K562 (cell line): ENCODE results near the gene ESPL1. TPM values are rescaled to one million over a fixed set of nuclear protein-coding genes. Genes with fewer than 3 reads are reported as not detected.

Experiments used
- ATAC-seq: fragments of 200-7000 bp; cut with Tn5 transposase; 3 replicates; pipeline ENCODE4 v1.9.1; 2020; ENCODE audit warnings: moderate library complexity
- BruUV-seq: library from RNA; stranded (reverse); fragments of 400-500 nt; replicated peaks from 2 replicates; lab custom pipeline; 2021; lab: Mats Ljungman, UMichigan
- CTCF ChIA-PET: fragments of 300-600 bp; formaldehyde crosslinking; extraction: SDS; loops from one replicate; lab custom pipeline; 2021; ENCODE audit warnings: low intra/inter-chr PET ratio; lab: Yijun Ruan, JAX
- POLR2A ChIA-PET: fragments of 300-600, 350-650 bp; sonication (Branson Sonifier 250); formaldehyde crosslinking; extraction: SDS; loops from one replicate; lab custom pipeline; 2021; ENCODE audit warnings: antibody characterized with exemption, inconsistent platforms; lab: Yijun Ruan, JAX
- DNase-seq, 4 experiments: peaks; one replicate each; pipeline versions ENCODE4 v3.0.0 to v3.0.0-alpha.2; 2011 to 2018; ENCODE audit warnings: low spot score in 3 of 4, mixed read lengths in 3 of 4; ENCODE audit errors: extremely low read depth in 1 of 4
- FAIRE-seq: peaks from 2 replicates; lab custom pipeline; 2011; peaks lifted over from hg19 to GRCh38; lab: Jason Lieb, UNC
- H2AFZ ChIP-seq: 2 replicates; pipeline ENCODE4 v1.6.0; 2011; ENCODE audit warnings: low read depth, low read length, control low read depth, inconsistent platforms
- H3K27ac ChIP-seq: fragments of 200-600 bp; 3 replicates; pipeline ENCODE4 v1.8.0; 2011; ENCODE audit warnings: low read depth, mild to moderate bottlenecking, control low read depth, inconsistent platforms, low read length, moderate library complexity, mixed read lengths; ENCODE audit errors: extremely low read depth
- H3K27me3 ChIP-seq, 2 experiments: fragments of 300-600 bp in 1 of 2; 2 replicates in 1 of 2; 3 replicates in 1 of 2; pipeline versions ENCODE4 v1.6.0 to v1.8.0; 2011; ENCODE audit warnings: inconsistent platforms in 2 of 2, low read length in 2 of 2, mild to moderate bottlenecking in 1 of 2, mixed read lengths in 1 of 2, moderate library complexity in 1 of 2; ENCODE audit not compliant: control insufficient read depth in 2 of 2, insufficient read depth in 2 of 2
- H3K36me3 ChIP-seq: fragments of 300-600 bp; 3 replicates; pipeline ENCODE4 v1.8.0; 2011; ENCODE audit warnings: mild to moderate bottlenecking, low read length, inconsistent platforms; ENCODE audit not compliant: control insufficient read depth, insufficient read depth
- H3K4me1 ChIP-seq, 2 experiments: fragments of 200-600 bp in 1 of 2; replicated peaks in 1 of 2; 2 replicates in 1 of 2; 3 replicates in 1 of 2; pipeline versions ENCODE4 v1.5.1 to v1.8.0; 2011; ENCODE audit warnings: inconsistent platforms in 2 of 2, low read length in 2 of 2, mild to moderate bottlenecking in 1 of 2, mixed read lengths in 1 of 2, moderate library complexity in 1 of 2; ENCODE audit not compliant: control insufficient read depth in 2 of 2, insufficient read depth in 2 of 2
- H3K4me2 ChIP-seq: 2 replicates; pipeline ENCODE4 v1.6.1; 2011; ENCODE audit warnings: low read length, control low read depth, inconsistent platforms, mixed read lengths; ENCODE audit not compliant: insufficient read depth
- H3K4me3 ChIP-seq: fragments of 200-600 bp; sonication (generic), shearing (Covaris generic); 2 replicates; pipeline ENCODE4 v1.5.1; 2016; ENCODE audit warnings: control low read depth, inconsistent platforms
- H3K79me2 ChIP-seq: fragments of 200-600 bp; 3 replicates; pipeline ENCODE4 v1.8.0; 2011; ENCODE audit warnings: low read length, inconsistent platforms; ENCODE audit not compliant: control insufficient read depth, insufficient read depth
- H3K9ac ChIP-seq, 2 experiments: 2 replicates each; pipeline versions ENCODE4 v1.6.0 to v1.6.1; 2011; ENCODE audit warnings: low read depth in 2 of 2, low read length in 2 of 2, control low read depth in 1 of 2, inconsistent platforms in 1 of 2, mild to moderate bottlenecking in 1 of 2, mixed read lengths in 1 of 2; ENCODE audit not compliant: insufficient read depth in 1 of 2
- H3K9me1 ChIP-seq: one replicate; pipeline ENCODE4 v1.6.0; 2011; ENCODE audit warnings: inconsistent platforms, mild to moderate bottlenecking, low read length, moderate library complexity; ENCODE audit not compliant: control insufficient read depth, insufficient read depth
- H3K9me3 ChIP-seq: replicated peaks from 2 replicates; pipeline ENCODE4 v1.5.1; 2011; ENCODE audit warnings: low read depth, low read length, inconsistent platforms; ENCODE audit not compliant: control insufficient read depth, insufficient read depth
- H4K20me1 ChIP-seq: replicated peaks from 2 replicates; pipeline ENCODE4 v1.6.1; 2011; ENCODE audit warnings: low read length, inconsistent platforms, mixed read lengths; ENCODE audit not compliant: control insufficient read depth, insufficient read depth
- CBX2 ChIP-seq: fragments of 200-600 bp; sonication (generic); IDR thresholded peaks from one replicate; pipeline ENCODE4 v1.6.1; 2012; ENCODE audit warnings: mild to moderate bottlenecking, low read length, inconsistent platforms; ENCODE audit not compliant: insufficient read depth, poor library complexity, severe bottlenecking
- KDM1A ChIP-seq, 2 experiments: fragments of 450-650 bp; IDR thresholded peaks; 2 replicates each; pipeline ENCODE4 v1.6.1; 2016; ENCODE audit warnings: mild to moderate bottlenecking in 2 of 2
- KDM5B ChIP-seq: fragments of 200-600 bp; sonication (generic); IDR thresholded peaks from 2 replicates; pipeline ENCODE4 v1.6.1; 2012; ENCODE audit warnings: low read depth, mild to moderate bottlenecking, moderate library complexity, low read length, control low read depth, inconsistent platforms; ENCODE audit not compliant: insufficient replicate concordance
- MAX ChIP-seq: sonication (generic); formaldehyde crosslinking; IDR thresholded peaks from 2 replicates; pipeline ENCODE4 v1.9.0; 2022; ENCODE audit warnings: mild to moderate bottlenecking, missing genetic modification reagents
- NCOR1 ChIP-seq: fragments of 450-650 bp; IDR thresholded peaks from 2 replicates; pipeline ENCODE4 v1.6.1; 2016; ENCODE audit warnings: mild to moderate bottlenecking, moderate library complexity
- PPARD ChIP-seq: fragments of 250-450 bp; sonication (Bioruptor Pico); IDR thresholded peaks from 2 replicates; pipeline ENCODE4 v1.8.0; 2022; ENCODE audit warnings: inconsistent platforms, mild to moderate bottlenecking, moderate library complexity
- RBM39 ChIP-seq: fragments of 200-400 bp; formaldehyde crosslinking; optimal IDR thresholded peaks from 2 replicates; pipeline ENCODE3; 2018; ENCODE audit warnings: low read depth, low read length
- TBP ChIP-seq: optimal IDR thresholded peaks from 2 replicates; pipeline ENCODE3; 2011; ENCODE audit warnings: low read depth, low read length, improper control_type of control experiment
- XRCC4 ChIP-seq: IDR thresholded peaks from one replicate; pipeline ENCODE4 v1.6.1; 2011; ENCODE audit not compliant: insufficient read depth, insufficient read length; ENCODE audit errors: extremely low read depth
- ZKSCAN1 ChIP-seq: fragments of 150-350 bp; IDR thresholded peaks from 2 replicates; pipeline ENCODE4 v1.6.1; 2016; ENCODE audit warnings: low read depth, low read length
- WGBS: fragments of 100-300 bp; shearing (Covaris generic); methylation state at CpG from one replicate; pipeline ENCODE4 v1.1.6; 2016; ENCODE audit warnings: low coverage, mixed read lengths; ENCODE audit not compliant: insufficient coverage; ENCODE audit errors: missing lambda C conversion rate; 5-methylcytosine and 5-hydroxymethylcytosine counted together
- in situ Hi-C: fragments of 300-500 bp; cut with MboI; formaldehyde crosslinking; loops from 4 replicates; pipeline ENCODE4 v1.15.0; 2018; ENCODE audit warnings: inconsistent platforms, mixed read lengths
- intact Hi-C: fragments of 100-400 bp; cut with micrococcal nuclease; formaldehyde crosslinking; loops from 2 replicates; pipeline ENCODE4 v1.14.2; 2022
- polyA plus RNA-seq, 8 experiments: library from polyadenylated mRNA; depleted of rRNA in 4 of 8; stranded (reverse) in 5 of 8; unstranded in 3 of 8; fragments of >200 nt; fragmentation: Nextera tagmentation in 2 of 8; fragmentation: Illumina TruSeq in 1 of 8; extraction: Ambion mirVana in 2 of 8; extraction: Trizol in 1 of 8; gene quantifications; 2 replicates each; pipeline versions ENCODE4 v1.2.1 to v1.2.3, GENCODE V29; 2011 to 2014; ENCODE audit warnings: inconsistent platforms in 1 of 8, missing spikeins in 1 of 8
- total RNA-seq, 7 experiments: library from RNA; depleted of rRNA in 6 of 7; stranded (reverse); fragments of >200 nt in 6 of 7; fragmentation: Illumina TruSeq in 2 of 7; extraction: Trizol in 2 of 7; gene quantifications; 2 replicates each; pipeline versions ENCODE4 v1.2.1 to v1.2.3, GENCODE V29; 2011 to 2021; ENCODE audit warnings: low replicate concordance in 1 of 7
- TF ChIP-seq, protein P1 (sequence below), 2 experiments: IDR thresholded peaks; 2 replicates each; pipeline ENCODE4 v1.6.1; 2011; ENCODE audit warnings: borderline replicate concordance in 1 of 2, control low read depth in 1 of 2, low read depth in 1 of 2, low read length in 1 of 2, mild to moderate bottlenecking in 1 of 2, mixed read lengths in 1 of 2, moderate library complexity in 1 of 2; ENCODE audit not compliant: insufficient read depth in 1 of 2, insufficient read length in 1 of 2, poor library complexity in 1 of 2, severe bottlenecking in 1 of 2; ENCODE audit errors: extremely low read depth in 1 of 2

Gene ESPL1
- total and polyA plus RNA-seq, 9 of the 15 experiments (the other 6 are each of a cell fraction or from before 2014, with no cell fraction given): 1.2 to 55.0 (median 18.7) TPM

- no peak for DNase-seq
- ATAC-seq: no peak
- Histone ChIP-seq H2AFZ (peak overlapping the region; percentile 26; the same call in 1 of the 2 replicates), H3K9me1 (no peaks in the 10 kb centered on the region), H3K79me2 (no peaks in the 10 kb centered on the region), H4K20me1 (no peaks in the 10 kb centered on the region), H3K4me3 (no peak overlapping the region), H3K4me2 (no peak overlapping the region), H3K9ac (peak overlapping the region in 1 of 2 experiments; percentile 48; a peak in 2 of 4 replicates), H3K4me1 (peaks cover 13 to 27% of the 10 kb centered on the region in 2 experiments), H3K36me3 (no peaks in the 10 kb centered on the region), H3K27ac (no peak overlapping the region), H3K9me3 (no peaks in the 10 kb centered on the region), H3K27me3 (no peaks in the 10 kb centered on the region)
- intact Hi-C loops (no loop called here), in situ Hi-C loops (no loop called here)
- 17% methylated on average over 1 of the region's 1 CpG for WGBS
- ChIA-PET POLR2A (interaction anchor here (1.0 to 1.1 kb wide), 2 partner anchors 10 to 14 kb away, joined by 3 read pairs; no protein-coding TSS in a partner anchor), CTCF (no interaction called here)
- no TSS peak for BruUV-seq
- TF ChIP-seq ZKSCAN1 (peak; percentile 88), RBM39 (no peak)
- FAIRE-seq: no peak
Observed at GRCh38 chr12:53236443-53237111, 31.5 kb upstream of the ESPL1 start.

- CTCF ChIA-PET: no interaction called here
- POLR2A ChIA-PET: interaction anchor here (0.6 kb wide), 1 partner anchor 212 kb away, joined by 3 read pairs; no protein-coding TSS in a partner anchor
Observed at GRCh38 chr12:53239643-53240258, 28.3 kb upstream of the ESPL1 start.

More at GRCh38 chr12:53239643-53240258, 28.3 kb upstream of the ESPL1 start:
- ATAC-seq (no peak), DNase-seq (no peak), FAIRE-seq (no peak)
- Histone ChIP-seq H2AFZ (peak overlapping the region; percentile 61), H3K79me2 (no peaks in the 10 kb centered on the region), H4K20me1 (no peaks in the 10 kb centered on the region), H3K9me1 (no peaks in the 10 kb centered on the region), H3K9ac (no peak overlapping the region), H3K36me3 (no peaks in the 10 kb centered on the region), H3K4me2 (no peak overlapping the region), H3K4me3 (no peak overlapping the region), H3K27me3 (no peaks in the 10 kb centered on the region), H3K4me1 (peaks cover 9 to 21% of the 10 kb centered on the region in 2 experiments; a peak in 4 of 5 replicates), H3K9me3 (no peaks in the 10 kb centered on the region), H3K27ac (no peak overlapping the region)
- BruUV-seq: no TSS peak
- no peak for TF ChIP-seq XRCC4
- TF ChIP-seq KDM1A (IDR thresholded peaks at IDR 0.05): no peak
- TF ChIP-seq CBX2: no peak
- no peak for TF ChIP-seq KDM5B
- TF ChIP-seq MAX (CRISPR knock-in tag): no peak
- no peak for TF ChIP-seq PPARD (CRISPR knock-in tag)
- no peak for TF ChIP-seq TBP
- TF ChIP-seq, protein P1, sequence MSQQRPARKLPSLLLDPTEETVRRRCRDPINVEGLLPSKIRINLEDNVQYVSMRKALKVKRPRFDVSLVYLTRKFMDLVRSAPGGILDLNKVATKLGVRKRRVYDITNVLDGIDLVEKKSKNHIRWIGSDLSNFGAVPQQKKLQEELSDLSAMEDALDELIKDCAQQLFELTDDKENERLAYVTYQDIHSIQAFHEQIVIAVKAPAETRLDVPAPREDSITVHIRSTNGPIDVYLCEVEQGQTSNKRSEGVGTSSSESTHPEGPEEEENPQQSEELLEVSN (IDR thresholded peaks at IDR 0.05; ENCODE audit: borderline replicate concordance in 1 of 2, extremely low read depth in 1 of 2, insufficient read depth in 1 of 2, insufficient read length in 1 of 2, low read depth in 1 of 2, low read length in 1 of 2, poor library complexity in 1 of 2, severe bottlenecking in 1 of 2): no peak
- no peak for TF ChIP-seq NCOR1
- intact Hi-C loops (no loop called here), in situ Hi-C loops (no loop called here)
- WGBS: 66% methylated on average over 8 of the region's 10 CpGs
